ENCODE results near the gene CABP1. TPM values are rescaled to one million over a fixed set of nuclear protein-coding genes. Genes with fewer than 3 reads are reported as not detected.

CABP1 gene
- total RNA-seq, 6 experiments from 2014 or later: 0.09 to 2.2 (median 1.4) TPM

DNA sequence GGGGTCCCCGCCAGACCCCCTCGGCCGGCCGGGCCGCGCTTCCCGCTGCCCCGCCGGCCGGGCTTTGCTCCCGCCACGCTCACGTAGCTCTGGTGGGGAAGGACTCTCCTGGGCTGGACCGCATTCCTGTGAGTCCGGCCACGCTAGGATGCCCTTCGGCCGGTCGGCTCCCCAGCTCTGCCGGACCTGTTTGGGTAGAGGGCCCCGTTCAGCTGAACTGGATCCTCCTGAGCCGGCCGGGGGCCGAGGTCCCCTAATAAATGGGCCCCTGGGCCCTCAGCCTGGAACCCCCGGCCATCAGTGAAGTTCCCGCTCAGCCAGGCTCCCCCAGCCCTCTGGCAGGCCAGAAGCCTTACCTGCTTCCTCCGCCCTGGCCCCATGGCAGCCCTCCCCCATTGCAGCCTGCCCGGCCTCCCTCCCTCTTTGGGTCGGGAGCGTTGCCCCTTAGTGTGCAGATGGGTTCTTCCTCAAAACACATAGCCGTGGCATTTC, 70.4 kb downstream of the CABP1 start:
- H3K9me3 Mint-ChIP-seq: no peaks in the 10 kb centered on the region
- DNase-seq: no peak
- peak overlapping the region; percentile 74 for H3K27ac Mint-ChIP-seq
- H3K4me3 Mint-ChIP-seq: peak overlapping the region; percentile 89
- TF ChIP-seq, protein P1, sequence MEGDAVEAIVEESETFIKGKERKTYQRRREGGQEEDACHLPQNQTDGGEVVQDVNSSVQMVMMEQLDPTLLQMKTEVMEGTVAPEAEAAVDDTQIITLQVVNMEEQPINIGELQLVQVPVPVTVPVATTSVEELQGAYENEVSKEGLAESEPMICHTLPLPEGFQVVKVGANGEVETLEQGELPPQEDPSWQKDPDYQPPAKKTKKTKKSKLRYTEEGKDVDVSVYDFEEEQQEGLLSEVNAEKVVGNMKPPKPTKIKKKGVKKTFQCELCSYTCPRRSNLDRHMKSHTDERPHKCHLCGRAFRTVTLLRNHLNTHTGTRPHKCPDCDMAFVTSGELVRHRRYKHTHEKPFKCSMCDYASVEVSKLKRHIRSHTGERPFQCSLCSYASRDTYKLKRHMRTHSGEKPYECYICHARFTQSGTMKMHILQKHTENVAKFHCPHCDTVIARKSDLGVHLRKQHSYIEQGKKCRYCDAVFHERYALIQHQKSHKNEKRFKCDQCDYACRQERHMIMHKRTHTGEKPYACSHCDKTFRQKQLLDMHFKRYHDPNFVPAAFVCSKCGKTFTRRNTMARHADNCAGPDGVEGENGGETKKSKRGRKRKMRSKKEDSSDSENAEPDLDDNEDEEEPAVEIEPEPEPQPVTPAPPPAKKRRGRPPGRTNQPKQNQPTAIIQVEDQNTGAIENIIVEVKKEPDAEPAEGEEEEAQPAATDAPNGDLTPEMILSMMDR (IDR thresholded peaks at IDR 0.05): no peak
- peaks cover 13% of the 10 kb centered on the region for H3K36me3 Mint-ChIP-seq (ENCODE audit: low read depth)
- peaks cover 42% of the 10 kb centered on the region for H3K4me1 Mint-ChIP-seq (ENCODE audit: low read depth)
- H3K27me3 Mint-ChIP-seq (ENCODE audit: insufficient read depth): no peaks in the 10 kb centered on the region

DNA sequence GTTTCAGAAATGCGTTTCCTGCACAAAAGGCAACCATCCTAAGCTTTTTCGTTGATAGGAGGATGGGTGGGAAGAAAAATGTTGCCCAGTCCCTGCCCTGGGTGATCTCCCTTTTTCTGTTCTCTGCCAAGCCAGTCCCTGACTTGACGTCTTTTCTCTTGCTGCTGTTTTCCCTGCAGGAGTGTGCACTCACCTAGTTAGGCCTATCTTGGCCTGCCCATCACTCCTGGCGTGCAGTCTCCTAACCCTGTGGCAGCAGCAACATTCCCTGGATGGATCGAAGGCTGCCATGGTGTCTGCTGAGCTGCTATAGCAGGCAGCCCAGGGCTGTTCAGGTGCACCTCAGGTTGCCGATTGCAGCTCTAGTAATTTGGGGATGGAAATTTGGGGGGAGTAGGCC, 71.0 kb downstream of the CABP1 start:
- H3K27me3 Mint-ChIP-seq (ENCODE audit: insufficient read depth): no peaks in the 10 kb centered on the region
- peaks cover 16% of the 10 kb centered on the region for H3K36me3 Mint-ChIP-seq (ENCODE audit: low read depth)
- H3K4me1 Mint-ChIP-seq (ENCODE audit: low read depth): peaks cover 37% of the 10 kb centered on the region
- peak overlapping the region; percentile 89 for H3K4me3 Mint-ChIP-seq
- no peaks in the 10 kb centered on the region for H3K9me3 Mint-ChIP-seq
- DNase-seq: no peak
- H3K27ac Mint-ChIP-seq: peak overlapping the region; percentile 74
- TF ChIP-seq, protein P1 (IDR thresholded peaks at IDR 0.05): no peak

DNA sequence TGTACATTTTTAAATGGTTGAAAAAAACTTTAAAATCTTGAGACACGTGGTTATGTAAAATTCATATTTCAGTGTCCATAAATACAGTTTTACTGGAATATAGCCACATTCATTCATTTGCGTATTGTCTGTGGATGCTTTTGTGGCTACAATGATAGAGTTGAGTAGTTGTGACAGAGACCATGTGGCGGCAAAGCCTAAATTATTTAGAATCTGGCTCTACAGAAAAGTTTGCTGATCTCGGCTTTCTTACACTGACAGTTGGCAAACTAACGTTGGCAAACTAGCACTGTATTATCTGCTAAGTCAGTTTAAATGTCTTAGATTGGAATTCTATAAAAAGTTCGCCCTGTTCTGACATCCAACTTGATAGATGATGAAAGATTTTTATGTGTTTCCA, 72.2 kb downstream of the CABP1 start:
- no peaks in the 10 kb centered on the region for H3K27me3 Mint-ChIP-seq (ENCODE audit: insufficient read depth)
- DNase-seq: no peak
- peaks cover 21% of the 10 kb centered on the region for H3K36me3 Mint-ChIP-seq (ENCODE audit: low read depth)
- no peaks in the 10 kb centered on the region for H3K9me3 Mint-ChIP-seq
- TF ChIP-seq, protein P1 (IDR thresholded peaks at IDR 0.05): no peak
- no peak overlapping the region for H3K4me3 Mint-ChIP-seq
- H3K4me1 Mint-ChIP-seq (ENCODE audit: low read depth): peaks cover 41% of the 10 kb centered on the region
- H3K27ac Mint-ChIP-seq: peak overlapping the region; percentile 29; the same call in 1 of the 2 replicates

DNA sequence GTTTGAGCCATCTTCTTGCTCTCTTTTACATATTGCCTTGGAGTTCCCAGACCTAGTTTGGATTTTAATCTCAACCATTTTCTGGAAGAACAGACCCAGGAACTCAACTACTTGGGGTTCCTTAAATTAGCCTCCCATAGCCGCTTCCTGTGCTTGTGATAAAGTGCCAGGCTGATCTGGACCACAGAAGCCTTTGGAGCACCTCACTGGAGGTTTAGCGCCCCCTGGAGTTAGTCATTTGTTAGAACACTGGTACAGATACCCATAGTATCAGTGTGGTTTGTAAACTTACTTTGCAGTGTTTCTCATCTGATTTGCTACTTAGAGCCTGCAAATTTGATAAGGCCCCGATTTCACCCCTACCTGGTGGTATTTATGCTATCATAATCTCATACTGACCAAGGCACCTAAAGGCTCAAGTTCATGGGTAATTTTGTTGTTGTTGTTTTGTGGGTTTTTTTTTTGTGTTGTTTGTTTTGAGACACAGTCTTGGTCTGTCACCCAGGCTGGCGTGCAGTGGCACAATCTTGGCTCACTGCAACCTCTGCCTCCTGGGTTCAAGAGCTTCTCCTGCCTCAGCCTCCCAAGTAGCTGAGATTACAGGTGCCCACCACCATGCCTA, 73.5 kb downstream of the CABP1 start:
- TF ChIP-seq, protein P1 (IDR thresholded peaks at IDR 0.05): peak; percentile 93
- no peaks in the 10 kb centered on the region for H3K9me3 Mint-ChIP-seq
- H3K27ac Mint-ChIP-seq: peak overlapping the region; percentile 48
- no peak overlapping the region for H3K4me3 Mint-ChIP-seq
- peaks cover 41% of the 10 kb centered on the region for H3K4me1 Mint-ChIP-seq (ENCODE audit: low read depth)
- no peaks in the 10 kb centered on the region for H3K27me3 Mint-ChIP-seq (ENCODE audit: insufficient read depth)
- peaks cover 27% of the 10 kb centered on the region for H3K36me3 Mint-ChIP-seq (ENCODE audit: low read depth)
- peak; percentile 78 for DNase-seq

Other genes starting within 250 kb of the CABP1 start
- 100 to 1,000 TPM; 356 to 391 (median 373) TPM for gene COX6A1, start 202.5 kb upstream of the CABP1 start, total RNA-seq (2021; fragmentation: NEBNext Ultra II Directional; extraction: Animal tissue kit (Norgen Biotek cat#: 25700))
- 10 to 100 TPM; 37.9 to 49.0 (median 41.6) TPM for gene TRIAP1, start 194.2 kb upstream of the CABP1 start, total RNA-seq (2021; fragmentation: NEBNext Ultra II Directional; extraction: Animal tissue kit (Norgen Biotek cat#: 25700))
- gene GATC, start 194.2 kb upstream of the CABP1 start, total RNA-seq (2021; fragmentation: NEBNext Ultra II Directional; extraction: Animal tissue kit (Norgen Biotek cat#: 25700)): 10 to 100 TPM; 16.3 to 30.9 (median 24.0) TPM
- gene SRSF9, start 170.9 kb upstream of the CABP1 start, total RNA-seq (2021; fragmentation: NEBNext Ultra II Directional; extraction: Animal tissue kit (Norgen Biotek cat#: 25700)): 100 to 1,000 TPM; 232 to 247 (median 238) TPM
- 100 to 1,000 TPM; 530 to 650 (median 609) TPM for gene DYNLL1, start 144.5 kb upstream of the CABP1 start, total RNA-seq (2021; fragmentation: NEBNext Ultra II Directional; extraction: Animal tissue kit (Norgen Biotek cat#: 25700))
- 10 to 100 TPM; 26.0 to 30.7 (median 27.4) TPM for gene COQ5, start 111.5 kb upstream of the CABP1 start, total RNA-seq (2021; fragmentation: NEBNext Ultra II Directional; extraction: Animal tissue kit (Norgen Biotek cat#: 25700))
- 100 to 1,000 TPM; 145 to 203 (median 158) TPM for gene RNF10, start 106.3 kb upstream of the CABP1 start, total RNA-seq (2021; fragmentation: NEBNext Ultra II Directional; extraction: Animal tissue kit (Norgen Biotek cat#: 25700))
- gene POP5, start 59.2 kb upstream of the CABP1 start, total RNA-seq (2021; fragmentation: NEBNext Ultra II Directional; extraction: Animal tissue kit (Norgen Biotek cat#: 25700)): 10 to 100 TPM; 56.5 to 63.4 (median 60.6) TPM
- 100 to 1,000 TPM; 195 to 241 (median 209) TPM for gene MLEC, start 46.5 kb downstream of the CABP1 start, total RNA-seq (2021; fragmentation: NEBNext Ultra II Directional; extraction: Animal tissue kit (Norgen Biotek cat#: 25700))
- 10 to 100 TPM; 32.9 to 39.5 (median 34.4) TPM for gene UNC119B, start 69.8 kb downstream of the CABP1 start, total RNA-seq (2021; fragmentation: NEBNext Ultra II Directional; extraction: Animal tissue kit (Norgen Biotek cat#: 25700))
- 1 to 10 TPM in 5 of 6 experiments, under 1 TPM in 1; 0.99 to 2.4 (median 2.0) TPM for gene ACADS, start 85.2 kb downstream of the CABP1 start, total RNA-seq (2021; fragmentation: NEBNext Ultra II Directional; extraction: Animal tissue kit (Norgen Biotek cat#: 25700))